ENCODE results near the gene BNIP2. TPM values are rescaled to one million over a fixed set of nuclear protein-coding genes. Genes with fewer than 3 reads are reported as not detected.

The BNIP2 gene
- total and polyA plus RNA-seq, 2 donors (not counting 1 experiment from before 2014, with no cell fraction given): 82.9 to 93.2 TPM

- Histone ChIP-seq H3K79me2 (ENCODE audit: control insufficient read depth, insufficient read depth, low read length) (no peaks in the 10 kb centered on the region), H3K27ac (ENCODE audit: insufficient read depth, low read length) (no peak overlapping the region), H3K27me3 (ENCODE audit: control insufficient read depth, insufficient read depth, low read length) (peaks cover 3% of the 10 kb centered on the region), H3K4me2 (ENCODE audit: extremely low read depth, insufficient read depth, low read length) (no peak overlapping the region), H2AFZ (ENCODE audit: low read length) (no peak overlapping the region), H3K36me3 (ENCODE audit: control insufficient read depth, insufficient read depth, low read length) (no peaks in the 10 kb centered on the region), H3K9me3 (ENCODE audit: control insufficient read depth, insufficient read depth, low read depth, low read length) (no peaks in the 10 kb centered on the region), H3K9ac (ENCODE audit: insufficient read depth, low read length) (no peak overlapping the region), H4K20me1 (ENCODE audit: control insufficient read depth, extremely low read depth, insufficient read depth, low read length) (no peaks in the 10 kb centered on the region), H3K4me3 (replicated peaks in 1 of 4; ENCODE audit: control extremely low read depth in 1 of 4, insufficient read depth in 1 of 4, low read depth in 3 of 4, low read length in 4 of 4) (no peak overlapping the region), H3K4me1 (ENCODE audit: control insufficient read depth, extremely low read depth, insufficient read depth, low read length) (no peaks in the 10 kb centered on the region)
- TF ChIP-seq CTCF (conservative IDR thresholded peaks at IDR 0.05 in 1 of 2, IDR thresholded peaks at IDR 0.05 in 1 of 2; ENCODE audit: low read depth in 1 of 2, low read length in 2 of 2): no peak
- no peak for TF ChIP-seq EZH2 (IDR thresholded peaks at IDR 0.05; ENCODE audit: low read length, missing control alignments)
- no peak for DNase-seq (ENCODE audit: low read depth in 2 of 2)
These were observed 75.0 kb downstream of the BNIP2 start for GRCh38 chr15:59614153-59614552.

GRCh38 chr15:59611276-59612260 is 77.6 kb downstream of the BNIP2 start, which contains the start of gene GCNT3:
Gene GCNT3, plus strand, starts transcription at chr15:59611783. Its CDS starts 6,456 bp downstream, at chr15:59618239.
- no peak within 1 kb of the TSS for H3K4me3 ChIP-seq (replicated peaks in 1 of 4; ENCODE audit: control extremely low read depth in 1 of 4, insufficient read depth in 1 of 4, low read depth in 3 of 4, low read length in 4 of 4)

More at GRCh38 chr15:59611276-59612260, 77.6 kb downstream of the BNIP2 start, which contains the start of gene GCNT3:
- H3K4me1 ChIP-seq (ENCODE audit: control insufficient read depth, extremely low read depth, insufficient read depth, low read length): no peaks in the 10 kb centered on the region
- no peaks in the 10 kb centered on the region for H3K36me3 ChIP-seq (ENCODE audit: control insufficient read depth, insufficient read depth, low read length)
- H3K4me2 ChIP-seq (ENCODE audit: extremely low read depth, insufficient read depth, low read length): peak within 1 kb of the TSS; percentile 25
- no peak within 1 kb of the TSS for H2AFZ ChIP-seq (ENCODE audit: low read length)
- H3K79me2 ChIP-seq (ENCODE audit: control insufficient read depth, insufficient read depth, low read length): no peaks in the 10 kb centered on the region
- H3K9ac ChIP-seq (ENCODE audit: insufficient read depth, low read length): no peak within 1 kb of the TSS
- peak; percentile 8 to 29 for DNase-seq (ENCODE audit: low read depth in 2 of 2)
- H3K9me3 ChIP-seq (ENCODE audit: control insufficient read depth, insufficient read depth, low read depth, low read length): no peaks in the 10 kb centered on the region
- H4K20me1 ChIP-seq (ENCODE audit: control insufficient read depth, extremely low read depth, insufficient read depth, low read length): no peaks in the 10 kb centered on the region
- no peak for TF ChIP-seq CTCF (conservative IDR thresholded peaks at IDR 0.05 in 1 of 2, IDR thresholded peaks at IDR 0.05 in 1 of 2; ENCODE audit: low read depth in 1 of 2, low read length in 2 of 2)
- no peak for TF ChIP-seq EZH2 (IDR thresholded peaks at IDR 0.05; ENCODE audit: low read length, missing control alignments)
- no peaks in the 10 kb centered on the region for H3K27me3 ChIP-seq (ENCODE audit: control insufficient read depth, insufficient read depth, low read length)
- no peak within 1 kb of the TSS for H3K27ac ChIP-seq (ENCODE audit: insufficient read depth, low read length)
